Neural crest cell (in vitro differentiated cells): Measurements from ENCODE around the gene TMED1. TPM values are rescaled to one million over a fixed set of nuclear protein-coding genes. Genes with fewer than 3 reads are reported as not detected.

Experiments
- DNase-seq: peaks from one replicate; pipeline ENCODE4 v3.0.0; 2021; ENCODE audit warnings: low read depth, mixed read lengths, low spot score
- H3K27ac Mint-ChIP-seq: one replicate; pipeline ENCODE4 v1.8.0; 2021; ENCODE audit warnings: mild to moderate bottlenecking, mixed read lengths; ENCODE audit not compliant: unreplicated experiment
- H3K27me3 Mint-ChIP-seq: 2 replicates; pipeline ENCODE4 v1.8.0; 2021; ENCODE audit warnings: low read depth, mild to moderate bottlenecking, mixed read lengths
- H3K36me3 Mint-ChIP-seq: 2 replicates; pipeline ENCODE4 v1.8.0; 2021; ENCODE audit warnings: low read depth, mild to moderate bottlenecking, mixed read lengths
- H3K4me1 Mint-ChIP-seq: 2 replicates; pipeline ENCODE4 v1.8.0; 2021; ENCODE audit warnings: mixed read lengths
- H3K4me3 Mint-ChIP-seq: one replicate; pipeline ENCODE4 v1.8.0; 2021; ENCODE audit warnings: mild to moderate bottlenecking, mixed read lengths
- H3K9me3 Mint-ChIP-seq: 2 replicates; pipeline ENCODE4 v1.8.0; 2021; ENCODE audit warnings: mixed read lengths
- CTCF ChIP-seq: fragments of 200-600 bp; sonication (generic); conservative IDR thresholded peaks from 2 replicates; pipeline ENCODE4 v1.5.0; 2021; ENCODE audit warnings: antibody characterized with exemption, mild to moderate bottlenecking
- total RNA-seq: library from RNA; stranded (reverse); gene quantifications from 2 replicates; pipeline ENCODE4 v1.2.1, GENCODE V29; 2021

TMED1 gene
- total RNA-seq, 1 donor from 2014 or later: 30.9 TPM

GRCh38 chr19:10808937-10809649 lies 26.9 kb downstream of the TMED1 start:
- Mint-ChIP-seq H3K27ac (no peak overlapping the region), H3K27me3 (no peaks in the 10 kb centered on the region), H3K4me1 (no peaks in the 10 kb centered on the region), H3K36me3 (peaks cover 20% of the 10 kb centered on the region), H3K4me3 (peak overlapping the region; percentile 7), H3K9me3 (no peaks in the 10 kb centered on the region)
- no peak for TF ChIP-seq CTCF
- no peak for DNase-seq

GRCh38 chr19:10805758-10806247 lies 30.2 kb downstream of the TMED1 start:
- DNase-seq: no peak
- peaks cover 21% of the 10 kb centered on the region for H3K36me3 Mint-ChIP-seq
- no peaks in the 10 kb centered on the region for H3K4me1 Mint-ChIP-seq
- H3K27ac Mint-ChIP-seq: no peak overlapping the region
- no peak overlapping the region for H3K4me3 Mint-ChIP-seq
- no peaks in the 10 kb centered on the region for H3K9me3 Mint-ChIP-seq
- TF ChIP-seq CTCF: no peak
- no peaks in the 10 kb centered on the region for H3K27me3 Mint-ChIP-seq

- Mint-ChIP-seq H3K27ac (no peak overlapping the region), H3K9me3 (no peaks in the 10 kb centered on the region), H3K4me3 (no peak overlapping the region), H3K36me3 (peaks cover 21% of the 10 kb centered on the region), H3K4me1 (no peaks in the 10 kb centered on the region), H3K27me3 (no peaks in the 10 kb centered on the region)
- no peak for TF ChIP-seq CTCF
- no peak for DNase-seq
These were observed 30.8 kb downstream of the TMED1 start for GRCh38 chr19:10805065-10805757.

- H3K4me1 Mint-ChIP-seq: no peaks in the 10 kb centered on the region
- no peaks in the 10 kb centered on the region for H3K27me3 Mint-ChIP-seq
- peaks cover 9% of the 10 kb centered on the region for H3K36me3 Mint-ChIP-seq
- no peak overlapping the region for H3K4me3 Mint-ChIP-seq
- H3K9me3 Mint-ChIP-seq: no peaks in the 10 kb centered on the region
- H3K27ac Mint-ChIP-seq: no peak overlapping the region
- DNase-seq: no peak
- TF ChIP-seq CTCF: no peak
These were observed 32.8 kb downstream of the TMED1 start for GRCh38 chr19:10803252-10803651.

GRCh38 chr19:10802479-10802878 lies 33.5 kb downstream of the TMED1 start:
- Mint-ChIP-seq H3K36me3 (peaks cover 9% of the 10 kb centered on the region), H3K4me1 (no peaks in the 10 kb centered on the region), H3K27ac (no peak overlapping the region), H3K4me3 (no peak overlapping the region), H3K27me3 (no peaks in the 10 kb centered on the region), H3K9me3 (no peaks in the 10 kb centered on the region)
- no peak for TF ChIP-seq CTCF
- DNase-seq: no peak
